ENCODE measurements around the gene ALAS1. TPM values are rescaled to one million over a fixed set of nuclear protein-coding genes. Genes with fewer than 3 reads are reported as not detected.

ALAS1 gene
- total RNA-seq, 2 donors from 2014 or later = 13.5 to 63.6 TPM

DNA sequence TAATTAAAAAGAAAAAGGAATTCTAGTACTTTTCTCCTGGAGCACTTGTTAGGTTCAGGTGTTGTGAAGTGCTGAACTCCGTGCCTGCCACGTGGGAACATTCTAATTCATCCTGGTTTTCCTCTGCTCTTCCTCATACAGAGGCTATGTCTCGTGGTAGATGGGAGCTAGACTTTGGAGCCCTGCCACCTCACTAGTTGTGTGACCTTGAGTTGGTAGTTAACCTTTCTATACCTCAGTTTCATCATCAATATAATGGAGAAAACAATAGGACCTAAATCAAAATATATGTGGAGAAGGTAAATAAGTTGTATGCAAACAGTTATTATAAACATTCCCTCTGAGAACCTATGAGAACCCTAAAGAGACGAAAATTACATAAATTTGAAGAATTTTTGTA is 10.6 kb downstream of the ALAS1 start:
- no peaks in the 10 kb centered on the region for H3K9me3 ChIP-seq
- no peak overlapping the region for H3K4me3 ChIP-seq
- peaks cover 3 to 56% of the 10 kb centered on the region in 2 donors for H3K36me3 ChIP-seq (replicated peaks in 1 of 2; ENCODE audit: insufficient read depth in 1 of 2, low read depth in 2 of 2)
- peaks cover 10% of the 10 kb centered on the region for H3K4me1 ChIP-seq
- ATAC-seq = no peak
- 82 to 86% methylated on average over 4 of the region's 4 CpGs for WGBS, 2 donors
- TF ChIP-seq CTCF (IDR thresholded peaks at IDR 0.05) = no peak
- TF ChIP-seq POLR2A (IDR thresholded peaks at IDR 0.05) = no peak
- DNase-seq = no peak
- no peak overlapping the region for H3K27ac ChIP-seq
- intact Hi-C loops (cut with DNase I) = no loop called here
- H3K27me3 ChIP-seq = no peaks in the 10 kb centered on the region

DNA sequence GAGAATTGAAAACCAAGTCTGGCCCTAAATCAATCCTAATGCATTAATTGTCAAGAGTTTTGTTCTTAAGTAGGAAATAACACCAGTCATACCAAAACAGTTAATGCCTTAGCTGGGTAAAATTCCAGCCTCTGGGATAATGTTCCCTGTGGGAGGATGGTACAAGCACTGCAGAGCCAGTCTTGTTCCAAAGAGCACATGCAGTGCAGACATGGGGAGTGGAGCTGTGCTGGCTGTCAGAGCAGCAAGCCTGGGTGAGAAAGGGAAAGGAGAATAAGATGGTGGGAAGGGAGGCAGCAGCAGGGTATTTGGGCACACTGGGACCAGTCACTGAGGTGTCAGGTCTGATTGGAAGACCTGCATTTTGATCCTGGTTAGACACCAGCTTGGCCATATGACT is 12.1 kb downstream of the ALAS1 start:
- Histone ChIP-seq H3K36me3 (replicated peaks in 1 of 2; ENCODE audit: insufficient read depth in 1 of 2, low read depth in 2 of 2) (peaks cover 3 to 57% of the 10 kb centered on the region in 2 donors), H3K27ac (no peak overlapping the region), H3K9me3 (no peaks in the 10 kb centered on the region), H3K4me1 (peaks cover under 1% of the 10 kb centered on the region), H3K27me3 (no peaks in the 10 kb centered on the region), H3K4me3 (no peak overlapping the region)
- TF ChIP-seq CTCF (IDR thresholded peaks at IDR 0.05) = no peak
- TF ChIP-seq POLR2A (IDR thresholded peaks at IDR 0.05) = no peak
- ATAC-seq = no peak
- no peak for DNase-seq
- intact Hi-C loops (cut with DNase I) = no loop called here

- Histone ChIP-seq H3K4me1 (no peaks in the 10 kb centered on the region), H3K36me3 (replicated peaks in 1 of 2; ENCODE audit: insufficient read depth in 1 of 2, low read depth in 2 of 2) (peaks cover 3 to 57% of the 10 kb centered on the region in 2 donors), H3K4me3 (no peak overlapping the region), H3K27me3 (no peaks in the 10 kb centered on the region), H3K9me3 (no peaks in the 10 kb centered on the region), H3K27ac (no peak overlapping the region)
- 57 to 69% methylated on average over 6 of the region's 6 CpGs for WGBS, 2 donors
- DNase-seq (peak in 1 of 4 donors; percentile 55), ATAC-seq (peak; percentile 48)
- TF ChIP-seq CTCF (IDR thresholded peaks at IDR 0.05) = no peak
- no peak for TF ChIP-seq POLR2A (IDR thresholded peaks at IDR 0.05)
- intact Hi-C loops (cut with DNase I) = no loop called here
Observed at GRCh38 chr3:52210550-52211046, 12.6 kb downstream of the ALAS1 start.

DNA sequence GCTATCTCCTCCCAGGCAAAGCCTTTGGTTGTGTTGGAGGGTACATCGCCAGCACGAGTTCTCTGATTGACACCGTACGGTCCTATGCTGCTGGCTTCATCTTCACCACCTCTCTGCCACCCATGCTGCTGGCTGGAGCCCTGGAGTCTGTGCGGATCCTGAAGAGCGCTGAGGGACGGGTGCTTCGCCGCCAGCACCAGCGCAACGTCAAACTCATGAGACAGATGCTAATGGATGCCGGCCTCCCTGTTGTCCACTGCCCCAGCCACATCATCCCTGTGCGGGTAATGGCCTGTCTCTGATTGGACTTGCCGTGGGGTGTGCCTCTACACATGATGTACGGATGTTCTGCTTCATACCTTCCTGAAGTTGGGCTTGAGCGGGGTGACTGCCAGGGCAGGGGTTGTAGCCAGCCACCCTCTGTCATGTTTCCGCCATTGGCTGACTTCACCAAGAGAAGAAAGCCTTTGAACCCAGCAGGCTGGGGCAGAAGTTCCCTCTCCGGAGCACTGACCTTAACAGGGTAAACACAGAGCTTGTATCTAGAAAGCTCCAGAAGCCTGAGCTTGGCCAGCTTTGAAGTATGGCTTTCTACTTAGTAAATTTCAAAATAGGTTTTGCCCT is 13.4 kb downstream of the ALAS1 start:
- intact Hi-C loops (cut with DNase I) = no loop called here
- Histone ChIP-seq H3K4me1 (peaks cover 4% of the 10 kb centered on the region), H3K27ac (no peak overlapping the region), H3K27me3 (no peaks in the 10 kb centered on the region), H3K9me3 (no peaks in the 10 kb centered on the region), H3K4me3 (no peak overlapping the region), H3K36me3 (replicated peaks in 1 of 2; ENCODE audit: insufficient read depth in 1 of 2, low read depth in 2 of 2) (peaks cover 3 to 53% of the 10 kb centered on the region in 2 donors)
- 92 to 93% methylated on average over 14 to 18 of the region's 18 CpGs for WGBS, 2 donors
- DNase-seq = no peak
- TF ChIP-seq POLR2A (IDR thresholded peaks at IDR 0.05) (no peak), CTCF (IDR thresholded peaks at IDR 0.05) (no peak)
- ATAC-seq = no peak

GRCh38 chr3:52213005-52213404 is 15.0 kb downstream of the ALAS1 start:
- intact Hi-C loops (cut with DNase I) = no loop called here
- DNase-seq (no peak), ATAC-seq (no peak)
- Histone ChIP-seq H3K27ac (no peak overlapping the region), H3K4me1 (peaks cover 20% of the 10 kb centered on the region), H3K27me3 (no peaks in the 10 kb centered on the region), H3K4me3 (no peak overlapping the region), H3K9me3 (no peaks in the 10 kb centered on the region), H3K36me3 (replicated peaks in 1 of 2; ENCODE audit: insufficient read depth in 1 of 2, low read depth in 2 of 2) (peaks cover 3 to 48% of the 10 kb centered on the region in 2 donors)
- 72 to 77% methylated on average over 8 of the region's 8 CpGs for WGBS, 2 donors
- TF ChIP-seq POLR2A (IDR thresholded peaks at IDR 0.05) = no peak
- TF ChIP-seq CTCF (IDR thresholded peaks at IDR 0.05) = no peak

Data from body of pancreas (tissue), 4 donors.